ENCODE data around the gene TMEM167B. TPM values are rescaled to one million over a fixed set of nuclear protein-coding genes. Genes with fewer than 3 reads are reported as not detected.
A peak's percentile ranks its signal among the peaks of the same experiment; 100 is the strongest.

Gene TMEM167B
- total RNA-seq, 3 donors from 2014 or later (not counting 1 experiment from before 2014, with no cell fraction given), result 61.2 to 73.0 (median 71.8) TPM

- Histone ChIP-seq H3K4me3 (ENCODE audit: low read length) (no peak overlapping the region), H3K27me3 (ENCODE audit: control insufficient read depth, insufficient read depth, low read length) (no peaks in the 10 kb centered on the region), H3K27ac (ENCODE audit: low read length) (no peak overlapping the region), H3K36me3 (ENCODE audit: control insufficient read depth, insufficient read depth, low read length) (no peaks in the 10 kb centered on the region), H3K4me1 (ENCODE audit: control insufficient read depth, insufficient read depth, low read length) (peaks cover 3% of the 10 kb centered on the region), H3K9me3 (ENCODE audit: control insufficient read depth, insufficient read depth, low read length) (no peaks in the 10 kb centered on the region)
- peaks cover 5% of the 10 kb centered on the region in 2 donors for H3K27me3 Mint-ChIP-seq (ENCODE audit: low read depth in 2 of 2)
- H3K4me1 Mint-ChIP-seq, result no peaks in the 10 kb centered on the region
- DNase-seq (no peak), ATAC-seq (no peak)
- no peak overlapping the region for H3K4me3 Mint-ChIP-seq
- no peaks in the 10 kb centered on the region for H3K9me3 Mint-ChIP-seq
- 92% methylated on average over 12 of the region's 13 CpGs for WGBS (ENCODE audit: insufficient coverage)
- H3K27ac Mint-ChIP-seq, result no peak overlapping the region
- no peaks in the 10 kb centered on the region for H3K36me3 Mint-ChIP-seq
- intact Hi-C loops (cut with micrococcal nuclease), result no loop called here
- TF ChIP-seq CTCF (IDR thresholded peaks at IDR 0.05), result no peak
Measured at GRCh38 chr1:109084563-109085517, 5.7 kb upstream of the TMEM167B start.

- peaks cover 8% of the 10 kb centered on the region for H3K36me3 ChIP-seq (ENCODE audit: control insufficient read depth, insufficient read depth, low read length)
- Mint-ChIP-seq H3K36me3 (no peaks in the 10 kb centered on the region), H3K9me3 (no peaks in the 10 kb centered on the region), H3K4me1 (peaks cover 28% of the 10 kb centered on the region in 2 donors), H3K27ac (peak overlapping the region; percentile 94 to 96), H3K4me3 (peak overlapping the region; percentile 93), H3K27me3 (ENCODE audit: low read depth in 2 of 2) (no peaks in the 10 kb centered on the region)
- H3K4me3 ChIP-seq (ENCODE audit: low read length), result no peak overlapping the region
- H3K27me3 ChIP-seq (ENCODE audit: control insufficient read depth, insufficient read depth, low read length), result no peaks in the 10 kb centered on the region
- peak overlapping the region; percentile 97 for H3K27ac ChIP-seq (ENCODE audit: low read length)
- peaks cover 20% of the 10 kb centered on the region for H3K4me1 ChIP-seq (ENCODE audit: control insufficient read depth, insufficient read depth, low read length)
- 89% methylated on average over 31 of the region's 31 CpGs for WGBS (ENCODE audit: insufficient coverage)
- ATAC-seq, result no peak
- intact Hi-C loops (cut with micrococcal nuclease), result loop anchor here (1.0 to 5.0 kb wide), 4 partner anchors 11 to 342 kb away; partner anchors contain the start of genes STXBP3, TAF13 and WDR47
- H3K9me3 ChIP-seq (ENCODE audit: control insufficient read depth, insufficient read depth, low read length), result no peaks in the 10 kb centered on the region
- TF ChIP-seq CTCF (IDR thresholded peaks at IDR 0.05), result no peak
- DNase-seq, result peak; percentile 27 to 38
Measured at GRCh38 chr1:109089242-109090015, 1.1 kb upstream of the TMEM167B start.

- Mint-ChIP-seq H3K27ac (peak overlapping the region; percentile 94 to 96), H3K9me3 (no peaks in the 10 kb centered on the region), H3K27me3 (ENCODE audit: low read depth in 2 of 2) (no peaks in the 10 kb centered on the region), H3K4me3 (peak overlapping the region; percentile 93), H3K4me1 (peaks cover 28% of the 10 kb centered on the region in 2 donors), H3K36me3 (no peaks in the 10 kb centered on the region)
- Histone ChIP-seq H3K9me3 (ENCODE audit: control insufficient read depth, insufficient read depth, low read length) (no peaks in the 10 kb centered on the region), H3K36me3 (ENCODE audit: control insufficient read depth, insufficient read depth, low read length) (peaks cover 23% of the 10 kb centered on the region), H3K4me1 (ENCODE audit: control insufficient read depth, insufficient read depth, low read length) (peaks cover 20% of the 10 kb centered on the region), H3K27me3 (ENCODE audit: control insufficient read depth, insufficient read depth, low read length) (no peaks in the 10 kb centered on the region), H3K27ac (ENCODE audit: low read length) (peak overlapping the region; percentile 97), H3K4me3 (ENCODE audit: low read length) (peak overlapping the region; percentile 91)
- no peak for TF ChIP-seq CTCF (IDR thresholded peaks at IDR 0.05)
- intact Hi-C loops (cut with micrococcal nuclease), result loop anchor here (5.0 kb wide), 2 partner anchors 49 to 344 kb away; partner anchors contain the start of genes STXBP3 and WDR47
- ATAC-seq (peak; percentile 17 to 33 (median 18)), DNase-seq (no peak)
- 2% methylated on average over 12 of the region's 13 CpGs for WGBS (ENCODE audit: insufficient coverage)
Measured at GRCh38 chr1:109091078-109091838, 694 bp downstream of the TMEM167B start.
